CD4-positive, alpha-beta T cell treated with Interleukin-4 for 4 hours (primary cell): Measurements from ENCODE around the gene THUMPD2.

Experiments used
- DNase-seq: peaks from one replicate; pipeline ENCODE4 v3.0.0-alpha.2; 2020

Gene THUMPD2

GRCh38 chr2:39715095-39715494 is 64.0 kb downstream of the THUMPD2 start:
- DNase-seq: no peak

GRCh38 chr2:39712953-39713352 is 66.1 kb downstream of the THUMPD2 start:
- DNase-seq: no peak

- DNase-seq: no peak
Measured at GRCh38 chr2:39710807-39711206, 68.3 kb downstream of the THUMPD2 start.

- no peak for DNase-seq
Measured at GRCh38 chr2:39708003-39708402, 71.1 kb downstream of the THUMPD2 start.

- DNase-seq: no peak
Measured at GRCh38 chr2:39706945-39707344, 72.1 kb downstream of the THUMPD2 start.

- no peak for DNase-seq
Measured at GRCh38 chr2:39706312-39706711, 72.7 kb downstream of the THUMPD2 start.

GRCh38 chr2:39705638-39706037 is 73.4 kb downstream of the THUMPD2 start:
- no peak for DNase-seq

GRCh38 chr2:39704540-39704939 is 74.5 kb downstream of the THUMPD2 start:
- DNase-seq: no peak

GRCh38 chr2:39703181-39703872 is 75.7 kb downstream of the THUMPD2 start:
- no peak for DNase-seq

- no peak for DNase-seq
Measured at GRCh38 chr2:39701137-39701536, 77.9 kb downstream of the THUMPD2 start.

- DNase-seq: no peak
Measured at GRCh38 chr2:39697454-39697853, 81.6 kb downstream of the THUMPD2 start.

GRCh38 chr2:39696838-39697237 is 82.2 kb downstream of the THUMPD2 start:
- DNase-seq: no peak

GRCh38 chr2:39696101-39696553 is 82.9 kb downstream of the THUMPD2 start:
- no peak for DNase-seq

- no peak for DNase-seq
Measured at GRCh38 chr2:39693245-39693644, 85.8 kb downstream of the THUMPD2 start.

GRCh38 chr2:39689876-39690275 is 89.2 kb downstream of the THUMPD2 start:
- DNase-seq: no peak

- DNase-seq: no peak
Measured at GRCh38 chr2:39689272-39689841, 89.7 kb downstream of the THUMPD2 start.

GRCh38 chr2:39688181-39688580 is 90.9 kb downstream of the THUMPD2 start:
- DNase-seq: no peak

- no peak for DNase-seq
Measured at GRCh38 chr2:39686456-39686855, 92.6 kb downstream of the THUMPD2 start.
